Fibroblast of the conjunctiva (primary cell): ENCODE data around the gene KRTAP5-6.
"Not testable (repeated sequence)": the region's sequence is repeated elsewhere in the genome, so short reads cannot be mapped to it uniquely, and the experiment has no call there.

Experiments used
- DNase-seq: peaks from one replicate; pipeline ENCODE4 v3.0.0-alpha.2; 2010; ENCODE audit warnings: low read depth

Gene KRTAP5-6

GRCh38 chr11:1683904-1684572 is 13.0 kb upstream of the KRTAP5-6 start:
- not testable (repeated sequence) for DNase-seq

GRCh38 chr11:1684886-1685874 is 11.8 kb upstream of the KRTAP5-6 start:
- DNase-seq, result not testable (repeated sequence)

- not testable (repeated sequence) for DNase-seq
These were observed 10.8 kb upstream of the KRTAP5-6 start for GRCh38 chr11:1686220-1686619.

- DNase-seq, result not testable (repeated sequence)
These were observed 8.6 kb upstream of the KRTAP5-6 start for GRCh38 chr11:1688336-1688947.

GRCh38 chr11:1689250-1690166 is 7.5 kb upstream of the KRTAP5-6 start:
- DNase-seq, result not testable (repeated sequence)

GRCh38 chr11:1690167-1691025 is 6.6 kb upstream of the KRTAP5-6 start:
- DNase-seq, result no peak

GRCh38 chr11:1691026-1691877 is 5.7 kb upstream of the KRTAP5-6 start:
- no peak for DNase-seq

GRCh38 chr11:1691878-1692707 is 4.9 kb upstream of the KRTAP5-6 start:
- no peak for DNase-seq

- DNase-seq, result no peak
These were observed 4.2 kb upstream of the KRTAP5-6 start for GRCh38 chr11:1692708-1693326.

- peak; percentile 53 for DNase-seq
These were observed 3.5 kb upstream of the KRTAP5-6 start for GRCh38 chr11:1693327-1694063.

GRCh38 chr11:1694064-1694845 is 2.7 kb upstream of the KRTAP5-6 start:
- peak; percentile 53 for DNase-seq

GRCh38 chr11:1694846-1695547 is 2.0 kb upstream of the KRTAP5-6 start:
- no peak for DNase-seq

GRCh38 chr11:1695548-1696108 is 1.4 kb upstream of the KRTAP5-6 start:
- DNase-seq, result no peak

GRCh38 chr11:1699771-1700170 is 2.8 kb downstream of the KRTAP5-6 start:
- DNase-seq, result no peak

- no peak for DNase-seq
These were observed 4.3 kb downstream of the KRTAP5-6 start for GRCh38 chr11:1701091-1701807.
